H1 (cell line): Measurements from ENCODE around the gene FGF14. TPM values are rescaled to one million over a fixed set of nuclear protein-coding genes. Genes with fewer than 3 reads are reported as not detected.

Source experiments
- ATF2 ChIP-seq: IDR thresholded peaks from 2 replicates; pipeline ENCODE4 v1.6.1; 2012; ENCODE audit warnings: low read length, inconsistent platforms
- SIN3A ChIP-seq, 2 experiments: IDR thresholded peaks in 1 of 2; conservative IDR thresholded peaks in 1 of 2; 2 replicates each; pipeline ENCODE4 v1.6.1; 2011 to 2012; ENCODE audit warnings: low read length in 2 of 2, improper control_type of control experiment in 1 of 2, low read depth in 1 of 2, mild to moderate bottlenecking in 1 of 2
- polyA plus RNA-seq, 7 experiments: library from polyadenylated mRNA; depleted of rRNA in 3 of 7; stranded (reverse) in 5 of 7; unstranded in 2 of 7; fragments of >200 nt in 5 of 7; fragments of 200-250 nt in 2 of 7; gene quantifications; 1 replicate in 5 of 7; 2 replicates in 1 of 7; 4 replicates in 1 of 7; pipeline versions ENCODE4 v1.2.1 to v1.2.3, GENCODE V29; 2011 to 2013; ENCODE audit warnings: missing spikeins in 2 of 7, mixed read lengths in 2 of 7
- total RNA-seq: library from RNA; stranded (reverse); fragmentation: NEBNext Ultra II Directional; extraction: Animal tissue kit (Norgen Biotek cat#: 25700); gene quantifications from 2 replicates; pipeline ENCODE4 v1.2.1, GENCODE V29; 2021

The FGF14 gene
- total and polyA plus RNA-seq, 2 of the 8 experiments (the other 6 are each of a cell fraction or from before 2014, with no cell fraction given): 0.05 to 0.58 TPM

- no peak for TF ChIP-seq ATF2
- no peak for TF ChIP-seq SIN3A (conservative IDR thresholded peaks at IDR 0.05 in 1 of 2, IDR thresholded peaks at IDR 0.05 in 1 of 2; ENCODE audit: low read depth in 1 of 2, low read length in 2 of 2)
These were observed 27.6 kb downstream of the FGF14 start (continued) for GRCh38 chr13:102374233-102374632.
